ENCODE measurements around the gene NOTCH3. TPM values are rescaled to one million over a fixed set of nuclear protein-coding genes. Genes with fewer than 3 reads are reported as not detected.

NOTCH3 gene
- total and polyA plus RNA-seq, 2 of the 8 experiments (the other 6 are each of a cell fraction or from before 2014, with no cell fraction given): 37.5 to 107 TPM

GRCh38 chr19:15147090-15147489 is 53.7 kb downstream of the NOTCH3 start (continued):
- TF ChIP-seq CTBP2 (IDR thresholded peaks at IDR 0.05; ENCODE audit: borderline replicate concordance, insufficient read depth, insufficient read length, low read length): no peak

Measured in H1 (cell line).